ENCODE results near the gene SNCG. TPM values are rescaled to one million over a fixed set of nuclear protein-coding genes. Genes with fewer than 3 reads are reported as not detected.
"Not testable (repeated sequence)": the region's sequence is repeated elsewhere in the genome, so short reads cannot be mapped to it uniquely, and the experiment has no call there.

Gene SNCG
- total RNA-seq, 1 donor from 2014 or later, result 137 TPM

- DNase-seq (ENCODE audit: low read depth in 2 of 2), result no peak
Measured at GRCh38 chr10:86974484-86974883, 16.1 kb downstream of the SNCG start.

DNA sequence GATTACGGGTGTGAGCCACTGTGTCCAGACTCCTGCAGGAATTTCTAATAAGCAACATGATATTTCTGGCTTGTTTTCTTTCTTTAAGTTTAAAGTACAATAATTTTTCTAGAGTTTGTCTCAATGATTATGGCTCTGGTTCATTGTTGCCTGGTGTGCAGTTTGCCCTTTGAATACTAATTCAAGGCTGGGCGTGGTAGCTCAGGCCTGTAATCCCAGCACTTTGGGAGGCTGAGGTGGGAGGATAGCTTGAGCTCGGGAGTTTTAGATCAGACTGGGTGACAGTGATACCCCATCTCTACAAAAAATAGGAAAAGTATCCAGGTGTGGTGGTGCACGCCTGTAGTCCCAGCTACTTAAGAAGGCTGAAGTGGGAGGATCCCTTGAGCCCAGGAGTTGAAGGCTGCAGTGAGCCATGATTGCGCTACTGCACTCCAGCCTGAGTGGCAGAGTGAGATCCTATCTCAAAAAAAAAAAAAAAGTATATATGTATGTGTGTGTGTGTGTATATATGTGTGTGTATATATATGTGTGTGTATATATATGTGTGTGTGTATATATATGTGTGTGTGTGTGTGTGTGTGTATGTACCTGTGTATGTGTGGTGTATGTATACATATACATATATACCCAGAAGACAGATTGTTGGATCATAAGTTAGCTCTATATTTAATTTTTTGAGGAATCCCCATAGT lies 18.1 kb downstream of the SNCG start:
- DNase-seq (ENCODE audit: low read depth in 2 of 2), result no peak

GRCh38 chr10:86978457-86978856 lies 20.1 kb downstream of the SNCG start:
- DNase-seq (ENCODE audit: low read depth in 2 of 2), result not testable (repeated sequence)

DNA sequence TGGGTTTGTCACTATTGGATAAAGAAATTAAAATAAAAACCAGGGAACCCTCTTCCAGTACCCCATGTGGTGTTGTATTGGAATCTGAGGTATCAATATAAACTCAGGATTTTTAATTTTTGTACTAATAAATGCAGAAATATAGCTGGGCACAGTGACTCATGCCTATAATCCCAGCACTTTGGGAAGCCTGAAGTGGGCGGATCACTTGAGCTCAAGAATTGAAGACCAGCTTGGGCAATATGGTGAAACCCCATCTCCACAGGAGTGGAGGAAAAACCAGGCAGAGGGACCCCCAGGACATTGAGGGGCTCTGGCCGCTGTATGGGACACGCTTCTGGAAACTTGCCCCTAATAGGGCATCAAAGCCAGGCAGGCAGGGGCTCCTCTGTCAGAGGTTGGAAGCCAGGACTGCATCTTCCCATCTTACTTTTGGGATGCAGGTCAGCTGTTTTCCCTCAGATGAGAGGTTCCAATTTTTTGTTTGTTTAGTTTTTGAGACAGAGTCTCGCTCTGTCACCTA lies 21.0 kb downstream of the SNCG start:
- DNase-seq (ENCODE audit: low read depth in 2 of 2), result no peak

- DNase-seq (ENCODE audit: low read depth in 2 of 2), result no peak
Measured at GRCh38 chr10:86979977-86980448, 21.6 kb downstream of the SNCG start.

DNA sequence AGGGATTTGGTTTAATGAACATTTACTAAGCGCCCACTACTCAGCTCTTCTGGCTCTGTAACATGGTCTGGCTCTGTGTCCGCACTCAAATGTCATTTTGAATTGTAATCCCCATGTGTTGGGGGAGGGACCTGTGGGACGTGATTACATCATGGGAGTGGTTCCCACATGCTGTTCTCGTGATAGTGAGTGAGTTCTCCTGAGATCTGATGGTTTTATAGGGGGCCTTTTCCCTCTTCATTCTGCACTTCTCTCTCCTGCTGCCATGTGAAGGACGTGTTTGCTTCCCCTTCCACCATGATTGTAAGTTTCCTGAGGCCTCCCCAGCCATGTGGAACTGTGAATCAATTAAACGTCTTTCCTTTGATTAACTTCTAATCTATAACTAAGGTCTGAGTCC lies 22.6 kb downstream of the SNCG start:
- DNase-seq (ENCODE audit: low read depth in 2 of 2), result not testable (repeated sequence)

DNA sequence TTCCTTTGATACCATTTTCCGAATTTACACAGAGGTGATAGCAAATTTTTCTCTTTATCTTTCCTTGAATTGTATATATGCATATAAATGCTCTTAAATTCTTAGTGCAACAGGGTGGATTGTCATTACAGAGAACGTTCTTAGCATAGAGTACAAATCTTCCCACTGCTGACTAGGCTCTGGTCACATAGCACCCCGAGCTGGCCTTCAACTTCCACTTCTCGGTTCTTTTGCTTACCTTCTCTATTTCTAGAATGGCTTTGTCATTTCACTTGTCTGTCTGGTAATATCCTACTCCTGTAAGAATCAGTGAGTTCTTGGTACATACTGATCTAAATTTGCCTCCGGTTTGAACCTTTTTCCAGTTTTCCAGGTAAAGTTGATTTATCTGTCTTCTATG lies 23.3 kb downstream of the SNCG start:
- DNase-seq (ENCODE audit: low read depth in 2 of 2), result no peak

GRCh38 chr10:86984498-86984897 lies 26.1 kb downstream of the SNCG start:
- not testable (repeated sequence) for DNase-seq (ENCODE audit: low read depth in 2 of 2)

DNA sequence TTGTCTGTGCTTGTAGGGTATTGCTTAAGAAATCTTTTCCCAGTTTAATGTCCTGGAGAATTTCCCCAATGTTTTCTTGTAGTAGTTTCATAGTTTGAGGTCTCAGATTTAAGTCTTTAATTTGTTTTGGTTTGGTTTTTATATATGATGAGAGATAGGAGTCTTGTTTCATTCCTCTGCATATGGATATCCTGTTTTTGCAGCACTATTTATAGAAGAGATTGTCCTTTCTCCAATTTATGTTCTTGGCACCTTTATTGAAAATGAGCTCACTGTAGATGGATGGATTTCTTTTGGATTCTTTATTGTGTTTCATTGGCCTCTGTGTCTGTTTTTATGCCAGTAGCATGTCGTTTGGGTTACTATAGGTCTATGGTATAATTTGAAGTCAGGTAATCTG lies 30.1 kb downstream of the SNCG start:
- DNase-seq (ENCODE audit: low read depth in 2 of 2), result no peak

- DNase-seq (ENCODE audit: low read depth in 2 of 2), result not testable (repeated sequence)
Measured at GRCh38 chr10:86991362-86991761, 33.0 kb downstream of the SNCG start.

GRCh38 chr10:86992456-86992855 lies 34.1 kb downstream of the SNCG start:
- DNase-seq (ENCODE audit: low read depth in 2 of 2), result no peak

- DNase-seq (ENCODE audit: low read depth in 2 of 2), result no peak
Measured at GRCh38 chr10:86992929-86993328, 34.5 kb downstream of the SNCG start.

- DNase-seq (ENCODE audit: low read depth in 2 of 2), result not testable (repeated sequence)
Measured at GRCh38 chr10:86999802-87000403, 41.5 kb downstream of the SNCG start.

DNA sequence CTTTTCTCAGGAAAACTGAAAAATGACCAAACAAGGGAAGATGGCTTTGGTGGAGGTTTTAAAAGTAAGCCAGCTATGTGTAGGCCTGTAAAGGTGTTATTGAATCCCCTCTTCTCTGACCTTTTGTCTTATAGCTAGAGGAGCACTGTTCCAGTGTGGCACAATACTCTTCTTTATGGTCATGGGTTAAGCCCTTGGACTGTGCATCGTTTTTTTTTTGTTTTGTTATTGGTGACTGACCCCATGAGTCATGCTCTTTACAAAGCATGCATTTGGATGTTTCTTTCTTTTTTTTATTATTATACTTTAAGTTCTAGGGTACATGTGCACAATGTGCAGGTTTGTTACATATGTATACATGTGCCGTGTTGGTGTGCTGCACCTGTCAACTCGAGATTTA lies 42.1 kb downstream of the SNCG start:
- DNase-seq (ENCODE audit: low read depth in 2 of 2), result peak in 1 of 2 donors; percentile 5

- not testable (repeated sequence) for DNase-seq (ENCODE audit: low read depth in 2 of 2)
Measured at GRCh38 chr10:87007124-87007523, 48.7 kb downstream of the SNCG start.

DNA sequence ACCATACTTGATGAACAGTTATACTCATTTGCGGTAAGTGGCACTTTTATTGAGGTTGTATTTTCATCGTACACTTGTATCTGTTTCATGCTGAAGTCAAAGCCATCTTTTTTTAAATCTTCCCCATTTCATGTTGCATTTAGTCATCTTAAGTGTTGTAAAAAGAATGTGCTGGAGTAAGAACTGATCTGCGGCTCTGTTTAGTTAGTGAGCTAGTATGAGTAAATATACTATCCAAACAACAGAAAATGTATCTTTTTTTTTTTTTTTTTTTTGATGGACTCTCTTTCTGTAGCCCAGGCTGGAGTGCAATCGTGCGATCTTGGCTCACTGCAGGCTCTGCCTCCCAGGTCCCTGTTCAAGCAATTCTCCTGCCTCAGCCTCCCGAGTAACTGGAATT lies 49.3 kb downstream of the SNCG start:
- DNase-seq (ENCODE audit: low read depth in 2 of 2), result not testable (repeated sequence)

- not testable (repeated sequence) for DNase-seq (ENCODE audit: low read depth in 2 of 2)
Measured at GRCh38 chr10:87008303-87008702, 49.9 kb downstream of the SNCG start.

GRCh38 chr10:87009134-87009696 lies 50.8 kb downstream of the SNCG start:
- DNase-seq (ENCODE audit: low read depth in 2 of 2), result not testable (repeated sequence)
